Parathyroid adenoma (tissue), 2 donors: ENCODE results near the gene DHX35.

ENCODE experiments used
- H2AFZ ChIP-seq: fragments of 300-600 bp; sonication (generic); one replicate; pipeline ENCODE4 v1.7.0; 2017; ENCODE audit warnings: antibody characterized with exemption, mild to moderate bottlenecking
- H3K27ac ChIP-seq: fragments of 300-600 bp; sonication (generic); one replicate; pipeline ENCODE4 v1.7.0; 2017
- H3K27me3 ChIP-seq: fragments of 300-600 bp; sonication (generic); one replicate; pipeline ENCODE4 v1.7.0; 2017; ENCODE audit warnings: low read length; ENCODE audit not compliant: control insufficient read depth, insufficient read depth
- H3K36me3 ChIP-seq: fragments of 300-600 bp; sonication (generic); one replicate; pipeline ENCODE4 v1.7.0; 2017; ENCODE audit warnings: low read length; ENCODE audit not compliant: control insufficient read depth, insufficient read depth
- H3K4me1 ChIP-seq: fragments of 300-600 bp; sonication (generic); one replicate; pipeline ENCODE4 v1.7.0; 2017; ENCODE audit warnings: control low read depth
- H3K4me2 ChIP-seq: fragments of 300-600 bp; sonication (generic); one replicate; pipeline ENCODE4 v1.7.0; 2017; ENCODE audit warnings: low read length
- H3K4me3 ChIP-seq: fragments of 300-600 bp; sonication (generic); one replicate; pipeline ENCODE4 v1.7.0; 2017; ENCODE audit warnings: low read depth, low read length
- H3K79me2 ChIP-seq: fragments of 300-600 bp; sonication (generic); one replicate; pipeline ENCODE4 v1.7.0; 2017; ENCODE audit warnings: control low read depth
- H3K9ac ChIP-seq: fragments of 300-600 bp; sonication (generic); one replicate; pipeline ENCODE4 v1.7.0; 2017; ENCODE audit warnings: mild to moderate bottlenecking
- H3K9me3 ChIP-seq: fragments of 300-600 bp; sonication (generic); one replicate; pipeline ENCODE4 v1.7.0; 2017; ENCODE audit warnings: low read length; ENCODE audit not compliant: control insufficient read depth
- CTCF ChIP-seq: fragments of 300-600 bp; sonication (generic); IDR thresholded peaks from one replicate; pipeline ENCODE4 v1.7.0; 2017; ENCODE audit warnings: antibody characterized with exemption, mild to moderate bottlenecking
- donor health status: primary hyperparathyroidism.

DHX35 gene

GRCh38 chr20:39066471-39067242, 104.5 kb downstream of the DHX35 start:
- Histone ChIP-seq H3K9me3 (no peaks in the 10 kb centered on the region), H3K4me3 (no peak overlapping the region), H3K4me1 (no peaks in the 10 kb centered on the region), H3K9ac (no peak overlapping the region), H2AFZ (no peak overlapping the region), H3K27ac (no peak overlapping the region), H3K27me3 (no peaks in the 10 kb centered on the region), H3K79me2 (no peaks in the 10 kb centered on the region), H3K36me3 (no peaks in the 10 kb centered on the region), H3K4me2 (no peak overlapping the region)
- TF ChIP-seq CTCF, result no peak

- no peak for TF ChIP-seq CTCF
- H3K27ac ChIP-seq, result no peak overlapping the region
- H3K9ac ChIP-seq, result no peak overlapping the region
- no peaks in the 10 kb centered on the region for H3K4me1 ChIP-seq
- no peak overlapping the region for H3K4me2 ChIP-seq
- H3K36me3 ChIP-seq, result no peaks in the 10 kb centered on the region
- no peaks in the 10 kb centered on the region for H3K27me3 ChIP-seq
- no peak overlapping the region for H2AFZ ChIP-seq
- H3K79me2 ChIP-seq, result no peaks in the 10 kb centered on the region
- no peaks in the 10 kb centered on the region for H3K9me3 ChIP-seq
- H3K4me3 ChIP-seq, result no peak overlapping the region
Observed at GRCh38 chr20:39067526-39068216, 105.5 kb downstream of the DHX35 start.

- Histone ChIP-seq H3K4me3 (no peak overlapping the region), H3K9ac (no peak overlapping the region), H3K4me1 (no peaks in the 10 kb centered on the region), H3K4me2 (no peak overlapping the region), H3K79me2 (no peaks in the 10 kb centered on the region), H3K36me3 (no peaks in the 10 kb centered on the region), H2AFZ (no peak overlapping the region), H3K27ac (no peak overlapping the region), H3K27me3 (no peaks in the 10 kb centered on the region), H3K9me3 (no peaks in the 10 kb centered on the region)
- no peak for TF ChIP-seq CTCF
Observed at GRCh38 chr20:39069976-39070375, 107.8 kb downstream of the DHX35 start.

- Histone ChIP-seq H3K27me3 (no peaks in the 10 kb centered on the region), H3K9me3 (no peaks in the 10 kb centered on the region), H2AFZ (no peak overlapping the region), H3K9ac (no peak overlapping the region), H3K4me3 (no peak overlapping the region), H3K4me2 (no peak overlapping the region), H3K79me2 (no peaks in the 10 kb centered on the region), H3K36me3 (no peaks in the 10 kb centered on the region), H3K27ac (no peak overlapping the region), H3K4me1 (no peaks in the 10 kb centered on the region)
- TF ChIP-seq CTCF, result no peak
Observed at GRCh38 chr20:39070484-39071231, 108.5 kb downstream of the DHX35 start.
